GM18519 (cell line): Measurements from ENCODE around the gene TTC28.
"Not testable (repeated sequence)": the region's sequence is repeated elsewhere in the genome, so short reads cannot be mapped to it uniquely, and the experiment has no call there.

Source experiments
- ATAC-seq: cut with Tn5 transposase; IDR thresholded peaks from one replicate; pipeline ENCODE4 v1.9.1; 2021; ENCODE audit warnings: mild to moderate bottlenecking, moderate library complexity; ENCODE audit not compliant: unreplicated experiment, low FRiP score

Gene TTC28

GRCh38 chr22:28172892-28173670 is 506.6 kb downstream of the TTC28 start:
- no peak for ATAC-seq

GRCh38 chr22:28171712-28172111 is 507.9 kb downstream of the TTC28 start:
- ATAC-seq, result no peak

GRCh38 chr22:28171115-28171514 is 508.5 kb downstream of the TTC28 start:
- ATAC-seq, result no peak

DNA sequence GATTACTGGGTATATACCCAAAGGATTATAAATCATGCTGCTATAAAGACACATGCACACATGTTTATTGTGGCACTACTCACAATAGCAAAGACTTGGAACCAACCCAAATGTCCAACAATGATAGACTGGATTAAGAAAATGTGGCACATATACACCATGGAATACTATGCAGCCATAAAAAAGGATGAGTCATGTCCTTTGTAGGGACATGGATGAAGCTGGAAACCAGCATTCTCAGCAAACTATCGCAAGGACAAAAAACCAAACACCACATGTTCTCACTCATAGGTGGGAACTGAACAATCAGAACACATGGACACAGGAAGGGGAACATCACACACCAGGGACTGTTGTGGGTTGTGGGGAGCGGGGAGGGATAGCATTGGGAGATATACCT is 510.3 kb downstream of the TTC28 start:
- not testable (repeated sequence) for ATAC-seq

GRCh38 chr22:28155808-28156207 is 523.8 kb downstream of the TTC28 start:
- ATAC-seq, result no peak

GRCh38 chr22:28154861-28155260 is 524.8 kb downstream of the TTC28 start:
- no peak for ATAC-seq

DNA sequence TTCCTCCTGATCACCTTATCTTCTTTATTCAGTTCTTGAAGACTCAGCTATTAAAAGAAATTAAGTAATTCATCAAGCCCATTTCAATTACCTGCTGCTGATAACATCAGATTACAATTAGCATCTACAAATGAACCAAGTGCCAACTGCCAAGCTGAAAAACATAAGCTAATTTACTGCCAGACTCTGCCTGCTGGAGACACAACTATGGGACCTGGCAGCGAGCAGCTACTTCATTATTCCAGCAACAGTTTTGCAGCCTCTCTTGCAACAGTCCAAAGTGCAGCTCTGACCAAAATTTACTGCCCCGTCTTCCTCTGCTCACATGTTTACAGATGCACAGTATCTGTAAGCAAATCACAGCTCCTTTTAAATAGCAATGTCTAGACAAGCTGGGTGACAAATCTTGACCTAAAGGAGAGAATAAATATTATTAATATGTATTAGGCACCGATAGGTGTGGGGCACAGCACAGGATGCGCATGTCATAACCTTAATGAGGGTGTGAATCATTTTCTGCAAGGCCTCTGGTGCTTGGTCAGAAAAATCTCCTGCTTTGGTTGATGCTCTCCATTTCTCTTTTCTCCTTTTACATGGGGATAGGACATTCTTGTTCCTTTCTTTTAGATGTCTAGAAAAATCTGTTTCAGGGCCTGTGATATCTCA is 528.4 kb downstream of the TTC28 start:
- ATAC-seq, result no peak

DNA sequence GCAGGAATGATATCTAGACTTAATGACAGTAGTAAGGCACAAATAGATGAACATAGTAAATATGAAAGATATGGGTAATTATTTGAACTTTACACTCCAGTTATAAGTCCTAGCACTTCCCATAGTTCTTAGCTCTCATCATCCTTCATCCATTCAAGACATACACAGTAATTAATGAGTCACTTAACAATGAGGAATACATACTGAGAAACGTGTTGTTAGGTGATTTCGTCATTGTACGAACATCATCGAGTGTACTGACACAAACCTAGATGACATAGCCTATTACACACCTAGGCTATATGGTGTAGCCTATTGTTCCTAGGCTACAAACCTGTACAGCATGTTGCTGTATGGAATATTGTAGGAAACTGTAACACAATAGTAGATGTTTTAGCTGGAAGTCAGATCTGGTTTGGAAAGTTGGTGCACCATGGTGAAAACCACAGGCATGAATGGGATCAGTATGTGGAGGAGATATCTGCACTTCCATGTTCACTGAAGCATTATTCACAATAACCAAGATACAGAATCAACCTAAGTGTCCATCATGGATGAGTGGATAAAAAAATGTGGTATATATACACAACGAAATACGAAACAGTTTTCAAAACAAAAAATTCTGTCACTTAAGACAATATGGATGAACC is 530.7 kb downstream of the TTC28 start:
- ATAC-seq, result no peak

DNA sequence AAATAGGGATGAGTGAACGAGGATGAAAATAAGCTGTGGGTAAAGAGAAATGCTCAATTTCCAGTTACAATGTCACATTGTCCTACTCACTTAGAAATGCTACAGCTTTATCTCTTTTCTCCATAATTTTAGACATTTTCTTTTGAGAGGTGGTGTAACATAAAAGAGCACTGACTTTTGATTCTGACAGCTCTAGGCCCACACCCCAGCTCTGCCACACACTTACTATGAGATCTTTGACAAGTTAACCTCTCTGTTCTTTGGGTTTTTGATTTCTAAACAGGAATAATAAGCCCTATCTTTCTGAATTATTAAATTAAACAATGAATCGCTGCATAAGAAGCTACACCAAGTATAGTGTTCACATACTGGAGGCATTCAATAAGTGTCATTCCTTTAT is 532.2 kb downstream of the TTC28 start:
- ATAC-seq, result no peak

- no peak for ATAC-seq
Observed at GRCh38 chr22:28146401-28147314, 533.0 kb downstream of the TTC28 start.

DNA sequence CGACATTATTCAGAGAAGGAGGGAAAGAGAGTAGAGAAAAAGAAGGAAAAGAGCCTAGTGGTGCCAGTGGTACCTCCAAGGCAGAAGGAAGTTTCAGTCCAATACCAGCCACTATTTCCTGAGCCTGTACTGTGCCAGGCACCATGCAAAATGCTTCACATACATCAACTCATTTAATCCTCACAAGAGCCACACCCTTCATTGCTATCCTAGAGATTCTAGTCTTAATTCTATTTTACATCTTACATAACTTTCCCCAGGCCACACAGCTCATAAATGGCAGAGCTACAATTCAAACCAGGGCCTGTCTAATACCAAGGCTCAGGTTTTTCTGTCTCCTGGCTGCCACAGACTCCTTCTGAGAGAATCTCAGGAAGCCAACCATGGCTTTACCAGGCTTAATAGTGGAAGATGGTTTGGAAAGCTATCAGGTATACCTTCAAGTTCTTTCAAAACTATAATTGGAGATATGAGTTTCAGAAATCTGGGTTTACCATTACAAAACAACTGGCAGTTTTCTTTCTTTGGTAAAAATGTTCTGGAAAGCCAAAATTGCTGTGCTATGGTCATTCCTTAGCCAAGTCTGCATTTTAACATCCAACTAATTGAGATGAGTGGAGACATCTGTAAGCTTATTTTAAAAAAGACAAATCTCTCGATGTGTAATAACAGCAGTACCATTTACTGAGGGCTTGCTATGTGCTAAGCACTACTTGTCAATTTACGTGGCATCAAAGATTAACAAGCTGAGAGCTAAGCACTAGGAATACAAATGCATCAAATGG is 535.5 kb downstream of the TTC28 start:
- ATAC-seq, result no peak

- no peak for ATAC-seq
Observed at GRCh38 chr22:28143241-28143865, 536.3 kb downstream of the TTC28 start.

DNA sequence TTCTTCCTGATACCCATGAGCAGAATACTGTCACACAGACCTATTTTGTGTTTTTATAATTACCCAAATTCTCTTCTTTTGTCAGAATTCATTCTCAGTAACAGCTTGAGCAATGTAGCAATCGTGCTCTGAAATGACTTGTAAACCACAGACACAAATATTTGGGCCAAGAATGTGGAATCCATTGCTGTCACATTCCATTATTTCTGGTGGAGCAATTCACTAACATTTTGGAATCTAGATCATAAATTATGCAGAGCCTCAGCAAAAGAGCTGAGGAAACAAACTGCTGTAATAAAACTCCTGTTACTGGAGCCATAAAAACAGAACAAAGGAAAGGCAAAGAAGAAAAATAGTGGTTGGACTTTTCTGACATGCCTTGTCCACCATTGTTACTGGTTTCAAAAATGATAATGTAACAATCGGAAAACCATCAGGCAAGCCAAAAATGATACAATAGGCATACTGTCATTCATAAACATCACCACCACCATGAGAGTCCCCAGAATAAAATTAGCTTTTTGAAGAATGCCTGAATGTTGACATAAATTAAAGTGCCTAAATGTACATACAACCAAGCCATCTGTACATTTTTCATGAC is 537.2 kb downstream of the TTC28 start:
- no peak for ATAC-seq

GRCh38 chr22:28141614-28142013 is 538.0 kb downstream of the TTC28 start:
- no peak for ATAC-seq

GRCh38 chr22:28139961-28140360 is 539.7 kb downstream of the TTC28 start:
- no peak for ATAC-seq

DNA sequence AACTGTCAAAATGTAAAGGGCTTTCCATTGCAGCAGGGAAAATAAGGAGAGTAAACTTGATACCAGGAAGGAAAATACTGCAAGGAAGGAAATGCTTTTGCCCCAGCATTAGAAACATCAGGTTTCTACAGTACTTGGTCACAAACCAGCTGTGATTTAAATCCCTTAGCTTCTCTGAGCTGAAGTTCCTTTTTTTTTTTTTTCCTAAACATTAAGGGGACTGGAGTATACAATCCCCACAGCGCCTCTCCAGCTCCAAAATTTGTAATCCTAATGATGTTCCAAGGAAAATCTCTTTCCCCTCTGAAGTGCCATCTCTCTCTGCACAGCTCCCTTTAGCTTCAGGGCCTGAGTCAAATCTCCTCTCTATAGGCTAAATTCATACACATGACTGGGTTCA is 540.1 kb downstream of the TTC28 start:
- ATAC-seq, result no peak

DNA sequence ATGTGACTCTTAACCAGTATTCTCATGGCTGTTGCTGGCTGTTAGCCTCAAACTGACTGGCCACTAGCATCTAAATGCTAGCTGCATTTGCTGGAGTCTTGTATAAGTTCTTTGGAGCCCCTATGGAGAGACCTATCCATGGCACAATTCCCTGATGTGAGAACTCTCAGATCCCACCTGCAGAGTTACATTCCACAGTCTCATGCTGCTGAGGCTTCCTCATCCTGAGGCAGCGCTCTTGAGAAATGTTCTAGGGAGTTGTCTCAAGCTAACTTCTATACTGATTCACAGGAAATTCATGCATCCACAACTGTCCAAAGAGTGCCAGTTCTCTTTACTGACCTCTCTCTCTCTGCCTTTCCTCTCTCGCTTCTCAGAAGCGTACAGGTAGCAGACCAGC is 542.6 kb downstream of the TTC28 start:
- no peak for ATAC-seq

DNA sequence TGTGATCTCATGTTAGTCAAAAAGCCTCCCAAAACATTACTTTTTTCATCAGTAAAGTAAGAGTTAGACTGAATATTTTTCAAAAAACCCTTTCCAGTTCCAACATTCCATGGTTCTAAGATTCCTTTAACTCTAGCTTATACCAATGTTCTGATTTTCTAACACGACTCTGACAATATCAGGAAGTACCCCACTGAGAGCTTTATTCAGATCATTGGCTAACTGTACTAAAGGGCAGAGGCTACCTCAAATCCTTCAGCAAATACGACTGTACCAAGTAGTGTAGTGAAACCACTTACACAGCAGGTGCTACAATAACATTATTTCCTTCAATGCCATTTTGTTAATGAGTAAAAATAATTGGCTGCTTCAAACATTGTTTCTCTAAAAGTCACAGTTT is 547.2 kb downstream of the TTC28 start:
- ATAC-seq, result no peak
